Colonic mucosa (tissue), 4 donors: ENCODE data around the gene CACHD1. TPM values are rescaled to one million over a fixed set of nuclear protein-coding genes. Genes with fewer than 3 reads are reported as not detected.

ENCODE experiments used
- DNase-seq: peaks from one replicate; pipeline ENCODE4 v3.0.0-alpha.2; 2020
- H3K27ac ChIP-seq: fragments of 200-600 bp; one replicate; pipeline ENCODE4 v1.8.0; 2021
- H3K27me3 ChIP-seq: fragments of 200-600 bp; one replicate; pipeline ENCODE4 v1.8.0; 2021
- H3K36me3 ChIP-seq: fragments of 200-600 bp; one replicate; pipeline ENCODE4 v1.8.0; 2021
- H3K4me1 ChIP-seq: fragments of 200-600 bp; one replicate; pipeline ENCODE4 v1.8.0; 2021; ENCODE audit warnings: mild to moderate bottlenecking
- H3K4me3 ChIP-seq: fragments of 200-600 bp; one replicate; pipeline ENCODE4 v1.8.0; 2021
- H3K9ac ChIP-seq, 2 donors: one replicate each; pipeline ENCODE4 v1.7.0; 2013; ENCODE audit warnings: control low read depth in 2 of 2, low read depth in 2 of 2, low read length in 2 of 2
- H3K9me3 ChIP-seq: fragments of 200-600 bp; one replicate; pipeline ENCODE4 v1.8.0; 2021
- intact Hi-C: fragments of 100-400 bp; cut with DNase I; formaldehyde crosslinking; loops from one replicate; pipeline ENCODE4 v1.14.1; 2022
- total RNA-seq, 2 donors: library from RNA; stranded (reverse); fragmentation: NEBNext Ultra II Directional in 1 of 2; extraction: Animal tissue kit (Norgen Biotek cat#: 25700) in 1 of 2; gene quantifications; one replicate each; pipeline ENCODE4 v1.2.1, GENCODE V29; 2021
- TF ChIP-seq, protein P1 (sequence below): fragments of 200-600 bp; IDR thresholded peaks from one replicate; pipeline ENCODE4 v1.8.0; 2022; ENCODE audit warnings: antibody characterized with exemption, mild to moderate bottlenecking
- donor health status: healthy.
- donor health status: DM: no; HTN: no; CAD: no.
- donor health status: DM: no; HTN: no; CAD: no.

CACHD1 gene
- total RNA-seq, 2 donors from 2014 or later = 1.5 to 2.0 TPM

GRCh38 chr1:64597113-64597512 is 127.2 kb downstream of the CACHD1 start:
- Histone ChIP-seq H3K9ac (no peak overlapping the region), H3K27me3 (no peaks in the 10 kb centered on the region)
- intact Hi-C loops = no loop called here

DNA sequence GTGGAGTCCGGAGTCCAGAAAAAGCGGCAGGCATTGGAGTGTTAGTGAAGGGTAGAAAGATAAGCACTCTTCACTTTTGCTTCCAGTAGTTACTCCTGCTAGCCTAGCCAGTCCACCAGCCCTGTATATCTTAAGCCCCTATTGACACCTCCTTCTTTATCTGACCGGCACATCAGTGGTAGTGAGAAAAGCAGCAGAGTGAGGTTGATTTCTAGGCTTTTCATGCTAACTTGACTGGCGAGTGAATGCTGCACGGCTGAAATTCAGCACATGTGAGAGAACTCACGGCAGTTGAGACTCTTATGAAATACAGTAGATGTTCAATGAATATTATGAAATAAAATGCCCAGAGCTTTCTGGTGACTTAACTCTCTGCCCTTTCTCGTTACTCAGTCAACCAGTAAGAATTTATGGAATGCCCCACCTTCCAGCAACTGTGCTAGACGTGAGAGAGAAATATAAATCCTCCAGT is 128.2 kb downstream of the CACHD1 start:
- DNase-seq = no peak
- no peak overlapping the region for H3K27ac ChIP-seq
- H3K4me1 ChIP-seq = no peaks in the 10 kb centered on the region
- no peaks in the 10 kb centered on the region for H3K36me3 ChIP-seq
- no peaks in the 10 kb centered on the region for H3K9me3 ChIP-seq
- no peaks in the 10 kb centered on the region for H3K27me3 ChIP-seq
- no peak overlapping the region for H3K4me3 ChIP-seq
- TF ChIP-seq, protein P1, sequence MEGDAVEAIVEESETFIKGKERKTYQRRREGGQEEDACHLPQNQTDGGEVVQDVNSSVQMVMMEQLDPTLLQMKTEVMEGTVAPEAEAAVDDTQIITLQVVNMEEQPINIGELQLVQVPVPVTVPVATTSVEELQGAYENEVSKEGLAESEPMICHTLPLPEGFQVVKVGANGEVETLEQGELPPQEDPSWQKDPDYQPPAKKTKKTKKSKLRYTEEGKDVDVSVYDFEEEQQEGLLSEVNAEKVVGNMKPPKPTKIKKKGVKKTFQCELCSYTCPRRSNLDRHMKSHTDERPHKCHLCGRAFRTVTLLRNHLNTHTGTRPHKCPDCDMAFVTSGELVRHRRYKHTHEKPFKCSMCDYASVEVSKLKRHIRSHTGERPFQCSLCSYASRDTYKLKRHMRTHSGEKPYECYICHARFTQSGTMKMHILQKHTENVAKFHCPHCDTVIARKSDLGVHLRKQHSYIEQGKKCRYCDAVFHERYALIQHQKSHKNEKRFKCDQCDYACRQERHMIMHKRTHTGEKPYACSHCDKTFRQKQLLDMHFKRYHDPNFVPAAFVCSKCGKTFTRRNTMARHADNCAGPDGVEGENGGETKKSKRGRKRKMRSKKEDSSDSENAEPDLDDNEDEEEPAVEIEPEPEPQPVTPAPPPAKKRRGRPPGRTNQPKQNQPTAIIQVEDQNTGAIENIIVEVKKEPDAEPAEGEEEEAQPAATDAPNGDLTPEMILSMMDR = no peak
- no peak overlapping the region for H3K9ac ChIP-seq
- intact Hi-C loops = no loop called here

More at GRCh38 chr1:64597113-64597512, 127.2 kb downstream of the CACHD1 start:
- Histone ChIP-seq H3K9me3 (no peaks in the 10 kb centered on the region), H3K4me1 (no peaks in the 10 kb centered on the region), H3K4me3 (no peak overlapping the region), H3K27ac (no peak overlapping the region), H3K36me3 (no peaks in the 10 kb centered on the region)
- TF ChIP-seq, protein P1 = no peak
- no peak for DNase-seq

GRCh38 chr1:64599242-64599641 is 129.3 kb downstream of the CACHD1 start:
- Histone ChIP-seq H3K36me3 (no peaks in the 10 kb centered on the region), H3K9me3 (no peaks in the 10 kb centered on the region), H3K27me3 (no peaks in the 10 kb centered on the region), H3K9ac (no peak overlapping the region), H3K4me3 (no peak overlapping the region), H3K27ac (no peak overlapping the region), H3K4me1 (no peaks in the 10 kb centered on the region)
- intact Hi-C loops = no loop called here
- TF ChIP-seq, protein P1 = no peak
- DNase-seq = no peak

DNA sequence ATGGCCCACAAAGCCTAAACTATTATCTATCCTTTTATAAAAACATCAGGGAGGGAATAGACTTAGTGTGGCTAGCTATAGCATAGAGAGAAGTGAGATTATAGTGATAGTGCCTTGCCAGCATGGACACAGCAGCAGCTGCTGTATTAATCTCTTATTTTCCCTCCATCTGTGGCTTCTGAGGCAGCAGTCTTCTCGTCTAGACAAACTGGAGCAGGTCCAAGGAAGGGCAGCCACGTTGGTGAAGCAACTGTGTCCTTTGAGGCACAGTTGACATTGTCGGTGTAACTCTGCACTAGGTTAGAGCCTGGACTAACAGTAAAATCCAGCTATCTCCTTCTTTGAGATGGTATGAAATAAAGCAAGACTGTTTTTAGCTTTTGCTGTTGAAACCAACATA is 131.3 kb downstream of the CACHD1 start:
- Histone ChIP-seq H3K4me1 (no peaks in the 10 kb centered on the region), H3K27me3 (no peaks in the 10 kb centered on the region), H3K9me3 (no peaks in the 10 kb centered on the region), H3K4me3 (no peak overlapping the region), H3K36me3 (no peaks in the 10 kb centered on the region), H3K27ac (no peak overlapping the region), H3K9ac (no peak overlapping the region)
- DNase-seq = no peak
- intact Hi-C loops = no loop called here
- TF ChIP-seq, protein P1 = no peak

GRCh38 chr1:64608005-64608650 is 138.2 kb downstream of the CACHD1 start:
- no peak overlapping the region for H3K27ac ChIP-seq
- H3K9ac ChIP-seq = no peak overlapping the region
- no peak overlapping the region for H3K4me3 ChIP-seq
- H3K9me3 ChIP-seq = no peaks in the 10 kb centered on the region
- no peaks in the 10 kb centered on the region for H3K36me3 ChIP-seq
- TF ChIP-seq, protein P1 = no peak
- no peak for DNase-seq
- intact Hi-C loops = no loop called here
- H3K27me3 ChIP-seq = no peaks in the 10 kb centered on the region
- H3K4me1 ChIP-seq = no peaks in the 10 kb centered on the region
